HG03457 (cell line): Measurements from ENCODE around the gene ALB.

ENCODE experiments used
- ATAC-seq: cut with Tn5 transposase; IDR thresholded peaks from one replicate; pipeline ENCODE4 v1.9.1; 2021; ENCODE audit warnings: moderate number of reproducible peaks; ENCODE audit not compliant: unreplicated experiment

Gene ALB

DNA sequence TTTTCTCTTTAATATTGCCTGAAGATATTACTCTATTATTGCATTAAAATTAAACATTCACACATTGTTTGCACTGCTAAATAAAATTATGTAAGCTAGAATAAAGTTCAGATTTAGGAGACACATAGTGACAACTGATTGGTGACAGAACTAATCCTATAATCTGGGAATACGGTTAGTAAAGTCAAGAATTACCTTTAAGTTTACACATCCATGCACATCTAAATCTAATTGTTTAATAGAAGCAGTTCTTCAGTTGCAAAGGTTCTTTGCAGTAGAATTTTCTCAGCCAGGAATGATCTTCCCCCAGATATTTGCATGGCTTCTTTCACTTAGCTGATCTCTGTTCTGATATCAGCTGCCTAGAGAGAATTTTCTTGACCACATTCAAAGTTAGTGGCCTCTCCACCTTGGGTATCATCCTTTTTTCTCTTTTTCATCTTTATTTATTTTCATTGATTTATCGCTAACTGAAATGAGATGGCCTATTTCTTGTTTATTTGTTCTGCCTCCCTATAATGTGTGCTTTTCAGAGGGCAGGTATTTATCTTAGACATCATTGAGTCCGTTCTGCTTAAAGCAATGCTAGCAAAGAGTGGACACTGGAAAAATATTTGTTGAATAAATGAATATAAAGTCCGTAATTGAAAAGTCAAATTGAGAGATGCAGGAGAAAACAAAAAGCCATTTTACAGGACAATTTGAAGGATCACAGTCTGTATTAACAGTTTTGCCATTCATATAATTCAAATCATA is 44.5 kb downstream of the ALB start:
- no peak for ATAC-seq

DNA sequence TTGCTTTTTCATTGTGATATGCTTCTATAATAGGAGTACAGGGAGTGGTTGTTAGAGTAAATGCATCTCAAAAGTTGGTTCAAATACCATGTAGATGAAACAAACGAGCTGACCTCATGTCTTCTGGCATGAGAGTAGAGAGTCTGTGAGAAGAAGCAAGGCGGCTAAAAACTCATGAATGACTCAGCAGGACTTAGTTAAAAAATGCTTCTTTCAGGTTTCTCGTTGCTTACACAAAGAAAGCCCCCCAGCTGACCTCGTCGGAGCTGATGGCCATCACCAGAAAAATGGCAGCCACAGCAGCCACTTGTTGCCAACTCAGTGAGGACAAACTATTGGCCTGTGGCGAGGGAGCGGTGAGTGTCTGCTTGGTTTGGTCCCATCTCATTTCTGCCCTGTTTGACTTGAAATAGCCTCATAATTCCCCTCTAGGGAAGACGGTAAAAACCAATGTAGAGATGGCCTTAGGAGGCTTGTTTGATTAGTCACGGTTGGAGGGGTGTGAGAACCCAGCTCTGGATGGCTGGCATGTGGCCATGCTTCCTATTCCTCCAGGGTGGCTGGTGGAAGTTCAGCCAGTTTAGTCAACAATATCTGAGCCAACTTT is 46.4 kb downstream of the ALB start:
- ATAC-seq: no peak

DNA sequence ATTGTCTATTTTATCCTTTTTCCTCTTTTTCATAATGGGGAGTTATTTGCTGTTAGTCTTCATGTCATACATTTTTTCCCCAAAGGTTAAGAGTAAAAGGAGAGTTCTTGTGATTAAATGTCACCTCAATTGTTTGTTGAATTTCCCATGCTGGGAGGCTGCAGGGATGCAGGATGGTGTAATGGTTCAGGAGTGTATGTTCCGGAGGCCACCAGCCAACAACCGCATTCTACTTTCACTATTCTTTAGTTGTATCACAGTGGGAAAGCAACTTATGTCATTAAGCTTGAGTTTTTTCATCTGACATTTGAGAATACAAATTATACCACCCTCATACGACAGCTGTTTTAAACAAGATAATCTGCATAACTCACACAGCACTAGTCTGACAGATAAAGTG is 47.3 kb downstream of the ALB start:
- ATAC-seq: no peak

DNA sequence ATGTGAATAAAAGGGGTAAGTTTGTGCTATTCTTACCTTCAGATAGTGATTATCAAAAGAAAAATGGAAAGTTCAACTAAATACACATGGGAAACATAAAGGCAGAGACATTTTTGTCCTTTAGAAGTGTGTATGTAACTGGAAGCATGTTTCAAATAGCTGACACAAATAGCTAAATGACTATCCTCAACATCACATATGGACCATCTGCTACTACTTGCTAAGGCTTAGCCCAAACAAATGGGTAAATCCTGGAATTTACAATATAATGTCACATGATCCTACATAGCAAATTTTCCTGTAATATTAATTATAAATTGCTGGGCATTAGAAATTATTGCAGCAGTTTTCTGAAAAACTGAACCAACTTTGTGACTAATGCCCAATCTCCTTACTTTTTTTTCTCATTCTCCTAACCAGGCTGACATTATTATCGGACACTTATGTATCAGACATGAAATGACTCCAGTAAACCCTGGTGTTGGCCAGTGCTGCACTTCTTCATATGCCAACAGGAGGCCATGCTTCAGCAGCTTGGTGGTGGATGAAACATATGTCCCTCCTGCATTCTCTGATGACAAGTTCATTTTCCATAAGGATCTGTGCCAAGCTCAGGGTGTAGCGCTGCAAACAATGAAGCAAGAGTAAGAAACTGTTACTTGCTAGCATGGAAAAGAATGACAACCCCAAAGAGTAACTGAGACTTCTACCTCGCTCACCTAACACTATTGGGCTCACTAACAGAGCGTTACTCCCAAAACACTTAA is 48.1 kb downstream of the ALB start:
- ATAC-seq: no peak

DNA sequence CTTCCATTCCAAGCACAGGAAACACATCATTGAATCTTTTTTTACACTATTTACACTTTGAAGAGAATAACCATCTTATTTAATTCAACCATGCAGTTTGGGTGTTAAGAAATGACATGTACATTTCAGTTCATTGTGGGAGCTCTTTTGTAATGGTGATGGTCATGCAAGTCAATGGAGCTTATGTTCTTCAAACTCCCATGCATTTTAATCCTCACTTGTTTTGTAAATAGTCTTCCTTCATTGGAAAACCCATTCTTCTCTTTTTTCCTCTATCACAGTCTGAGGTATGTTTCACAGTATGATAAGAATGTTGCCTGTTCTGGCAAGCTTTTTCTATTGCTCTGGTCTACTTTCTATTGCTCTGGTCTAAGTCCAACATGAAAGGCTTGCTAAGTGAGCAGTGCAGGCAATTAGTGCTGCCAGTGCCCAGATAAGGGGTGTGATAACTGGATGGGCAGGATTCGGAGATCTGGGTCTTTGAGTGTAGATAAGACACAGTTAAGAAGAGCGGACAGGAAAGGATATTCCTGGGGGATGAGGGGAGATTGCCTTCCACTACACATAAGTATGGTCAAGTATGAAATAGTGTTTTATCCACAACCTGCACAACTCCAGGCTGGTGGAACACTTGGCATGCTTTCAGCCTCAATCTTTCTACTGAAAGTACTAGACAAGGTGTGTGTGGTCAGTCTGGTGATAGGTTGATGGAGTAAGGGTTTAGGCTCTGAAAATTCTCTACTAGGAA is 49.0 kb downstream of the ALB start:
- no peak for ATAC-seq

DNA sequence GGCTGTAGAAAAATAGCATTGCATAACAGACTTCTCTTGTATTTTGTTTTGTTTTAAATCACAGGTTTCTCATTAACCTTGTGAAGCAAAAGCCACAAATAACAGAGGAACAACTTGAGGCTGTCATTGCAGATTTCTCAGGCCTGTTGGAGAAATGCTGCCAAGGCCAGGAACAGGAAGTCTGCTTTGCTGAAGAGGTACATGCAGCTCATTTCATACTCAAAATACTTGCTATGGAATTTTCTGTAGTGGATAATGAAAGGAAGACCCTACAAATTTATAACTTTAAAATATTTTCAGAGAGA is 49.6 kb downstream of the ALB start:
- ATAC-seq: no peak

DNA sequence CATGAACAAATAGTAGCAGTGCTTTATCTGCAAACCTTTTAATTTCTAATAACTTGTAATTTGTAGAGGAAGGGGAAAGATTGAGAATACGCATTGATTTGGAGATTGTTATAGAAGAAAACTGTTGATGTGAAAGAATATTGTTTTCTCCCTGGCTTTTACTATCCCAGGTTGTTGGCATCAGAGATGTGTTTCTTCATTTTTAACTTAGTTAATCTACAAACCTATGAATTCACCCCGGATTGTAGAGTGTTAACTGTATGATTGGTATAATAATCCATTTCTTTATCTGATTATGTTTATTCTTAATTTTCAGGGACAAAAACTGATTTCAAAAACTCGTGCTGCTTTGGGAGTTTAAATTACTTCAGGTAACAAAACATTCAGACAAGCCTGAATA is 50.8 kb downstream of the ALB start:
- ATAC-seq: no peak

DNA sequence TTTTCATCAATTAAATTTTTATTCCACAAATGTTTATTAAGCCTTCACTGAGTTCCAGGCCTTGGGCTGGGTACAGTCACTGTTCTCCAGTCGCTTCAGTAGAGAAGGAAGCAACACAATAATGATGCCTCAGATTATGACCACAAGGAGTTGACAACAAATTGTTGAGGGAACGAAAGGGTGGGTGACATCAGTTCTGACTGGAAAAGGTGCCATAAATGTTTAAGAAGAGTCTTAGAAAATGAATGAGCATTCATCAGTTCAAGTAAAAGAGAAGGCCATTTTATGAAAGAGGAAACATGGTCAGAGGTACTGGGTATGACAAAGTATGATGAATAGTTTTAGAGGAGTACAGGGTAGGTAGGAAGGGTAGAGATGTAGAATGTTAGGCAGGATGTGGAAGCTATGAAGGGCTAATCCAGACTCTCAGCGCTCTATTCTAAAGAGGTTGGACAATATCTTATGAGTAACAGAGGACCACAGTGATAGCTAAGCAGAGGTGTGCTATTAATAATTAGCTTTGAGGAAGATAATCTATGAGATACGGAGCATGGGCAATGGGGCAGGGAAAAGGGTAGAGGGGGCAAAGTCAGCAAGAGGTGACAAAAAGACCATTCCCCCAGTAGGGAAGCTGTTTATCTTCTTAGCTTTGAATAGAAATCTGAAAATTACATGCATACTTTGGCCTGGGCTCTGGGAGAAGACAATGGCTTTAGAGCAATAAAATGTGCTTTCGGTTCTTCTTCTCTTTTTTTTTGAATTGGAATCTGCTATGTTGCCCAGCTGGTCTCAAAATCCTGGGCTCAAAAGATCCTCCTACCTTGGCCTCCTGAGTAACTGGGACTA is 52.3 kb downstream of the ALB start:
- ATAC-seq: no peak

DNA sequence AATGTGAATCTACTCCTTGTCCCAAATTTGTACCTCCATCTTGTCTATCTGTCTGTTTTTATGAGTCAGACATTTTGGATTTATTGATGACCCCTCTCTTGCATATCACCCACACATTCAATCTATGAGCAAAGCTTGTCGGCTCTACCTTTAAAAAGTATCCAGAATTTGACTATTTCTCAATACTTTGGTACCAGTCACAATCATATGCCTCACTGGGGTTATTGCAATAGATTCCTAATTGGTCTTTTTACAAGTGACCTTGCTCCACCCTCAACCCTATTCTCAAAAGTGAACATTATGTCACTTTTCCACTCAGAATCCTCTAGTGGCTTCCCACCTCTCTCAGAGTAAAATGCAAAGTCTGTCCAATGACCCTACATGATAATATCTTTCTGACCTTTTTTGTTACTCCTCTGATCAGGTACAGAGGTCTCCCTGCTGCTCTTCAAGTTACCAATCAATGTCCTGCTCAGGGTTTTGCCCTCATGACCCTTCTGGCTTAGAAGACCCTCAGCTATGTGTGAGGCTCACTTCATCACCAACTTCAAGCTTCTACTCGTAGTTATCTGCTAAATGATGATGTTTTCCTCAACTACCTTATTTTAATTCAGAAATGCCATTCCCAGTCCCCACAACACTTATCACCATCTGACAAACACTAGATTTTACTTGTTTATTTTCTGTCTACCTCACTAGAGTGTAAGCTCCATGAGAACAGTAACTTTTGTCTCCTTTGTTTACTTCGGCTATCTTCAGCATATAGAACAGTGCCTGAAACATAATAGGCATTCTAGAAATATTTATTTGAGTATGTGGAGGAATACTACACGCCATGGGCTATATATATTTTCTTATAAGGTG is 54.3 kb downstream of the ALB start:
- no peak for ATAC-seq

DNA sequence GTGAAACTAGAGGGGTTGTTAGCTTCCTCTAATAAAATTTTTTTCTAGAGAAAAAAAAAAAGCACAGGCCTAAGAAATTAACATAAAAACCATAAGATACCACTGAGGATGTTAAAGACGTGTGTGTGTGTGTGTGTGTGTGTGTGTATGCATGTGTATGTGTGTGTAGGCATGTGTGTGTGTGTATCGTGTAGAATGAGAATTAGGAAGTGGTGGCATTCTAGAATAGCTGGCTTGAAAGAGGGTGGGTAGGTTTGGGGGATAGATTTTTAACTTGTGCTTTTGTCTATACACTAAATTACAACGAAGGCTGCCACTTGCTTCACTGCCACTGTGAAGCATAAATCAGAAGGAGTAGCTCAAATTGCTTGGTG is 54.9 kb downstream of the ALB start:
- ATAC-seq: no peak

DNA sequence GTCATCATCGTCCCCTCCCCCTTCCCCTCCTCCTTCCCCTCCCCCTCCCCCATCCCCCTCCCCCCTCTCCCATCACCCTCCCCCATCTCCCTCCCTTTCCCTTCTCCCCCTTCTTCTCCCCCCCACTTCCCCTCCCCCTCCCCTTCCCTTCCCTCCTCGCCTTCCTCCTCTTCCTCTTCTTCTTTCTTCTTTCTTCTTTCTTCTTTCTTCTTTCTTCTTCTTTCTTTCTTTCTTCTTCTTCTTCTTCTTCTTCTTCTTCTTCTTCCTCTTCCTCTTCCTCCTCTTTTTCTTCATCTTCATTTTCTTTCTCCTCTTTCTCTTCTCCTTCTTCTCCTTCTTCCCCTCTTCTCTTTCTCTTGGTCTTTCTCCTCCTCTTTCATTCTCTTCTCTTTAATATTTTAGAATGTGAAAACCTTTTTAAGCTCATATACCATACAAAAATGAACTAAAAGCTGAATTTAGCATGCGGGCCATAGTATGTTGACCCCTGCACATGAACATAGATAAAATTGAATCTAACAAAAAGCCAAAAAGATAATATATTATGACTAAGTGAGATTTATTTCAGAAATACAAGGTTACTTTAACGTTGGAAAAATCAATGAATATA is 56.9 kb downstream of the ALB start:
- ATAC-seq: no peak

DNA sequence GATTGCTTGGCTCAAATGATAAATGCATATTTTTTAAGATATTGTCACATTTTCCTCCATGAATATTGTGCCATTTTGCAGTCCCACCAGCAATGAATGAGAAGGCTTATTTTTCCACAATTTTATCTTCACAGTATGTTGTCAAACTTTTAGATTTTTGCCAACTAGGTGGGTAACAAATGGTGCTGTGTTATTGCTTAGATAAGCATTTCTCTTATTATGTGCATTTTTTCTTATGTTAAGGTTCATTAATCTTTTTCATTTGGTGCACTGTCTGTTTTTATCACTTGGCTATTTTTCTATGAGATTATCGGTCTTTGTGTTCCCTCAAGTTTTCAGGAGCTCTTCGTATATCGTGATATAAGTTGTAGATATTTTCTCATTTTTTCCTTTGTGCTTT is 64.1 kb downstream of the ALB start:
- no peak for ATAC-seq

DNA sequence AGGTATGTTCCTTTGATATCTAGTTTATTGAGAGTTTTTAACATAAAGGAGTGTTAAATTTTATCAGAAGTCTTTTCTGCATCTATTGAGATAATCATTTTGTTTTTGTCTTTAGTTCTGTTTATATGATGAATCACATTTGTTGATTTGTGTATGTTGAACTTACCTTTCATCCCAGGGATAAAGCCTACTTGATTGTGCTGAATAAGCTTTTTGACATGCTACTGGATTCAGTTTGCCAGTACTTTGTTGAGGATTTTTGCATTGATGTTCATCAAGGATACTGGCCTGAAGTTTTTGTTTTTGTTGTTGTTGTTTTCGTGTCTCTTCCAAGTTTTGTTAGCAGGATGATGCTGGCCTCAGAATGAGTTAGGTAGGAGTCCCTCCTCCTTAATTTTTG is 66.6 kb downstream of the ALB start:
- no peak for ATAC-seq
